SK-N-SH treated with all-trans-retinoic acid at 6 μM for 48 hours (cell line): ENCODE data around the gene TMC3.

Experiments
- ARNTL ChIP-seq: fragments of 450-650 bp; formaldehyde crosslinking; IDR thresholded peaks from 2 replicates; pipeline ENCODE4 v1.5.0; 2020; ENCODE audit warnings: low read depth, mild to moderate bottlenecking, moderate library complexity, borderline replicate concordance
- TF ChIP-seq, protein P1 (sequence below): fragments of 250-450 bp; sonication (Bioruptor Pico); IDR thresholded peaks from 2 replicates; pipeline ENCODE4 v1.5.0; 2020; ENCODE audit warnings: mild to moderate bottlenecking, moderate library complexity

DNA sequence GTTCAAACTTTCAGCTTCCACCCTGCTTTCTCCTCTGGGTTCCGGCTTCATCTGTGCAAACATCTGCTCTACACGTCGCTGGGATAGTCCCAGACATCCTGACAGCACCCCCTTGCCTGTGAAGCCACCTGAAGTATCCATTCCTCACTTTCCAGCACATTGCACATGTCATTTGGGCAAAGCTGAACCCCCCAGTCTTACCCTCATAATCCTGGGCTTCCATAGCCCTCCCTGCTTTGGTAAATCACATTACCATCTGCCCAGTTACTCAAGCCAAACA lies 92.6 kb downstream of the TMC3 start:
- TF ChIP-seq ARNTL (CRISPR knock-in tag): no peak
- TF ChIP-seq, protein P1, sequence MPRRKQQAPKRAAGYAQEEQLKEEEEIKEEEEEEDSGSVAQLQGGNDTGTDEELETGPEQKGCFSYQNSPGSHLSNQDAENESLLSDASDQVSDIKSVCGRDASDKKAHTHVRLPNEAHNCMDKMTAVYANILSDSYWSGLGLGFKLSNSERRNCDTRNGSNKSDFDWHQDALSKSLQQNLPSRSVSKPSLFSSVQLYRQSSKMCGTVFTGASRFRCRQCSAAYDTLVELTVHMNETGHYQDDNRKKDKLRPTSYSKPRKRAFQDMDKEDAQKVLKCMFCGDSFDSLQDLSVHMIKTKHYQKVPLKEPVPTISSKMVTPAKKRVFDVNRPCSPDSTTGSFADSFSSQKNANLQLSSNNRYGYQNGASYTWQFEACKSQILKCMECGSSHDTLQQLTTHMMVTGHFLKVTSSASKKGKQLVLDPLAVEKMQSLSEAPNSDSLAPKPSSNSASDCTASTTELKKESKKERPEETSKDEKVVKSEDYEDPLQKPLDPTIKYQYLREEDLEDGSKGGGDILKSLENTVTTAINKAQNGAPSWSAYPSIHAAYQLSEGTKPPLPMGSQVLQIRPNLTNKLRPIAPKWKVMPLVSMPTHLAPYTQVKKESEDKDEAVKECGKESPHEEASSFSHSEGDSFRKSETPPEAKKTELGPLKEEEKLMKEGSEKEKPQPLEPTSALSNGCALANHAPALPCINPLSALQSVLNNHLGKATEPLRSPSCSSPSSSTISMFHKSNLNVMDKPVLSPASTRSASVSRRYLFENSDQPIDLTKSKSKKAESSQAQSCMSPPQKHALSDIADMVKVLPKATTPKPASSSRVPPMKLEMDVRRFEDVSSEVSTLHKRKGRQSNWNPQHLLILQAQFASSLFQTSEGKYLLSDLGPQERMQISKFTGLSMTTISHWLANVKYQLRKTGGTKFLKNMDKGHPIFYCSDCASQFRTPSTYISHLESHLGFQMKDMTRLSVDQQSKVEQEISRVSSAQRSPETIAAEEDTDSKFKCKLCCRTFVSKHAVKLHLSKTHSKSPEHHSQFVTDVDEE (CRISPR knock-in tag): no peak
